GM12801 (cell line): ENCODE measurements around the gene ELOVL5.

Experiments
- TF ChIP-seq, protein P1 (sequence below): IDR thresholded peaks from one replicate; pipeline ENCODE4 v1.5.1; 2011; ENCODE audit warnings: control low read depth; ENCODE audit not compliant: insufficient read length; ENCODE audit errors: extremely low read depth

Gene ELOVL5

DNA sequence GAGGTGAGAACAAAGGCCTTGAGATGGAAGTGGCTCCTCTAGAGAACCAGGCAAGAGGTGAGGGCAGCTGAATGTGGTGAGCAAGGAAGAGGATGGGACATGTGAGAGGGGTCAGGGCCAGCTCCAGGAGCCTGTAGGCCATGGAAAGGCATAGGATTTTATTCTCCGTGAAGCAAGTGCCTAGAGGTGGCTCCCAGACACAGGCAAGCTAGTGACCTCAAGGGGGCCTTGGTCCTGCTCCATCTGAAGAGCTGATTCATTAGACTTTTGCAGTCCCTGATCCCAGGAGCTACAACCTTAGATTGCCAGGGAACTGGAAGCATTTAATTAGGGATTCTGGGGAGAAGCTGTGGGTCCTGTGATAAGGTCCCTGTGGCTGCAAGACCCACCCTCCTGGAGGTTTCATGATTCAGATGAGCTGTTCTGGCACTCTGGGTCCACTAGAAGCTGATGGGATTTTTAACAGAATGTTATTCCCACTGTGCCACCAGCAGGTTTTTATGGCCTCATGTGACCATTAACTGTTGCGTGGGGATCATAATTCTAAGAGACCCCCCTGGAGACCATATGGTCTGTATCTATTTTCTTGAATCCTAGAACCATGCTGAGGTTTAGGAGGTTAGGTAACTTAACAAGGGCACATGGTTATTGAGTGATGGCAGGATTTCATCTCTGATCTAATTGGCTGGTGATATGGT, 90.5 kb downstream of the ELOVL5 start:
- TF ChIP-seq, protein P1, sequence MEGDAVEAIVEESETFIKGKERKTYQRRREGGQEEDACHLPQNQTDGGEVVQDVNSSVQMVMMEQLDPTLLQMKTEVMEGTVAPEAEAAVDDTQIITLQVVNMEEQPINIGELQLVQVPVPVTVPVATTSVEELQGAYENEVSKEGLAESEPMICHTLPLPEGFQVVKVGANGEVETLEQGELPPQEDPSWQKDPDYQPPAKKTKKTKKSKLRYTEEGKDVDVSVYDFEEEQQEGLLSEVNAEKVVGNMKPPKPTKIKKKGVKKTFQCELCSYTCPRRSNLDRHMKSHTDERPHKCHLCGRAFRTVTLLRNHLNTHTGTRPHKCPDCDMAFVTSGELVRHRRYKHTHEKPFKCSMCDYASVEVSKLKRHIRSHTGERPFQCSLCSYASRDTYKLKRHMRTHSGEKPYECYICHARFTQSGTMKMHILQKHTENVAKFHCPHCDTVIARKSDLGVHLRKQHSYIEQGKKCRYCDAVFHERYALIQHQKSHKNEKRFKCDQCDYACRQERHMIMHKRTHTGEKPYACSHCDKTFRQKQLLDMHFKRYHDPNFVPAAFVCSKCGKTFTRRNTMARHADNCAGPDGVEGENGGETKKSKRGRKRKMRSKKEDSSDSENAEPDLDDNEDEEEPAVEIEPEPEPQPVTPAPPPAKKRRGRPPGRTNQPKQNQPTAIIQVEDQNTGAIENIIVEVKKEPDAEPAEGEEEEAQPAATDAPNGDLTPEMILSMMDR: no peak

DNA sequence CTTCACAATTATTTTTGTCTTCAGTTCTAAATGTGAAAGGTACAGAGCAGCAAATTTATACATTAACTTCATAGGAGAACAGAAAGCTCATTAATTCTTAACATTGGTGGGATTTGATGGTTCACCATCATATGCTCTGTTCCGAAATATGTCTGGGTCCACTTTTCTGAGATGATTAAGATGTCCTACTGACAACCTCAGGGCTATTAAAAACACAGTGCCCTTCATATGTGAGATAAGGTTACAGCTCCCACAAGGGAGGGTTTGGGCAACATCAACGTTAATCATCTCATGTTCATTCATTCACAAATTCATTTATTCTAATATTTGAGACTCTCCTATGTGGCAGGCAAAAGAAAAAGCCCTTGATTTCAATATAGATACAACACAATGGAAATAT, 91.2 kb downstream of the ELOVL5 start:
- TF ChIP-seq, protein P1: no peak

GRCh38 chr6:53257001-53257400, 91.7 kb downstream of the ELOVL5 start:
- TF ChIP-seq, protein P1: no peak

DNA sequence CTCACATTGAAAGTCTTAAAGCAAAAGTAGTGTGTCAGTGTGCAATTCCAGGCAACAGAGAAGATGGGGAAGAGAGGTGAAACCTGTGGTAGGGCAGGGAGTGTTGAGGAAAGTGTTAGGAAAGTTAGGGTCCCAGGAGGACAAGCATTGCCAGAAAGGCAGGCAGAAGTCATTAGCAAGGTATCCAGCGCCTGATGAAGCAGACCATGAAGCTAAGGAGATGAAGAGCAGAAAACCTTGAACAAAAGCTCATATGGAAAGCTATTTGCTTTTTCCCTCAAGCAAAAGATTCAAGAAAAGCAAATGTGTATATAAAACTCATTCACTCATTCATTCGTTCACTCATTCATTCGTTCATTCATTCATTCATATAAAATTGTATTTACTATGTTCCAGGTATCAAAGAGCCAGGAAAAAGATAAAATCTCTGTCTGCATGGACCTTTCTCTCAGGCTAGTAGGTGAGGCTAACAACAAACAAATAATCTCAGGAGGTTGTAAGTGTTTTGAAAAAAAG, 96.5 kb downstream of the ELOVL5 start:
- TF ChIP-seq, protein P1: no peak

- TF ChIP-seq, protein P1: no peak
These were observed 97.6 kb downstream of the ELOVL5 start for GRCh38 chr6:53251033-53251672.

DNA sequence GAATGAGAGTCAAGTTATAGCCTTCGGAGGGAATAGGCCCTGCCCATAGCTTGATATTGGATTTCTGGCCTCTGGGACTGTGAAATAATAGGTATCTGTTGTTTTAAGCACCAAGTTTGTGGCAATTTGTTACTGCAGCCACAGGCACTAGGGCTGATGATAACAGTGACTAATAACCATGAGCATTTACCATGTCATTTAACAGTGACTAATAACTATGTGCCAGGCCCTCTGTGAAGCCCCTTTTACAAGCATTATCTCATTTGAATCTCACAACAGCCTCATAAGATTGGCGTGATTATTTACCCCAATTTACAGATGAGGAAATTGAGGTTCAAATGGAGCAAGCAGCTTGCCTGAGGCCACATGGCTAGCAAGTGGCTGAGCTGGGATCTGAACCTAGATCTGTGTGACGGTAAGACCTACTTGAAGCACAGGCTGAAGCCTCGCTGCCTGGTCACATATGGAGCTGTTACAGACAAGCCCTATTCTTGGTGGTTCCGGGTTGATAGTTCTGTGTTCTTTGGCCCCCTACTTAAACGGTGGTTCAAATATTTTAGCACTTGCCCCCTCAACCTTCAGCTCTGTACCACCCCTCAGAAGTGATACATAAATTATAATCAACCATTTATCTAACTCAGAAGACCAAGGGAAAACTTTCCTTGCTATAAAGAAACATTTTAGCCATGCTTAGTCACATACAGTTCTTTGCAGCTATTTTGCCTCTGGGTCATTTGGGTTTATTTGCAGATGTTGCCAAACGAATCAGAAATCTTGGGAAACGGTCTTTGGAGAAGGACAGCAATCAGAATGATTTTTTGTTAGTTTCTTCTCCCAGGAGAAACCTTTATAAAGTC, 98.3 kb downstream of the ELOVL5 start:
- TF ChIP-seq, protein P1: no peak

DNA sequence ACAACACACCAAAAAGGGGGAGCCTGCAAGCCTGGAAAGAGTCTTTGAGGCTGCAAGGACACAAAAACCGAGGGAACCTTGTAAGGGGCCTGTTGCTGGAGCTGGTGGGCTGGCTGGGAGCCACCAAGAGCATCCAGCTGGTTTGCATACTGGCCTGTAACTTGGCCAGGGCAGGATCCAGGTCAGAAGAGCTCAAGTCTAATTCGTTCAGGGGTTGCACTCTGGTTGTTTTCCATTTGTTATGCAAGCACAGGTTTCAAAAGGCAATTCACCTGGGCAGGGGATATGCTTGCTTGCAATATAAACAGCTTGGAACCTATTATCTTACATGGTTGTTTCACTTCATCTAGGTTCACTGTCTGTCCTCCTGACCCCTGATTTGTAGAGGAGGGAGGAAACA, 101.8 kb downstream of the ELOVL5 start:
- TF ChIP-seq, protein P1: no peak
